OCI-LY7 (cell line): ENCODE results near the gene SERPINA1. TPM values are rescaled to one million over a fixed set of nuclear protein-coding genes. Genes with fewer than 3 reads are reported as not detected.

Source experiments
- BruUV-seq: library from RNA; stranded (reverse); fragments of 400-500 nt; replicated peaks from 2 replicates; lab custom pipeline; 2021; lab: Mats Ljungman, UMichigan
- CTCF ChIA-PET: fragments of 300-600 bp; sonication (Branson Sonifier 250); formaldehyde crosslinking; loops from one replicate; lab custom pipeline; 2022; ENCODE audit warnings: antibody characterized with exemption; ENCODE audit not compliant: unreplicated experiment; lab: Charles Lee
- POLR2A ChIA-PET: fragments of 300-600 bp; sonication (Branson Sonifier 250); formaldehyde crosslinking; loops from one replicate; lab custom pipeline; 2022; ENCODE audit warnings: antibody characterized with exemption; lab: Charles Lee
- DNase-seq: peaks from one replicate; pipeline ENCODE4 v3.0.0-alpha.2; 2015; ENCODE audit warnings: low spot score
- H2AFZ ChIP-seq: fragments of 200-600 bp; sonication (generic), shearing (Covaris generic); 2 replicates; pipeline ENCODE4 v1.6.1; 2014; ENCODE audit warnings: mild to moderate bottlenecking, antibody characterized with exemption, low read length, moderate library complexity
- H3K27ac ChIP-seq: fragments of 200-600 bp; sonication (generic); 2 replicates; pipeline ENCODE4 v1.5.1; 2014; ENCODE audit warnings: mixed run types, low read depth, mild to moderate bottlenecking, moderate library complexity, low read length, inconsistent platforms; ENCODE audit not compliant: poor library complexity, severe bottlenecking
- H3K36me3 ChIP-seq: fragments of 200-600 bp; sonication (generic); 2 replicates; pipeline ENCODE4 v1.6.1; 2014; ENCODE audit warnings: mild to moderate bottlenecking, antibody characterized with exemption, low read length, moderate library complexity, mixed read lengths; ENCODE audit not compliant: insufficient read depth
- H3K4me1 ChIP-seq: fragments of 200-600 bp; sonication (generic); 2 replicates; pipeline ENCODE4 v1.5.1; 2014; ENCODE audit warnings: mild to moderate bottlenecking, low read length; ENCODE audit not compliant: insufficient read depth, poor library complexity, severe bottlenecking
- H3K4me2 ChIP-seq: fragments of 200-600 bp; sonication (generic); 2 replicates; pipeline ENCODE4 v1.6.1; 2014; ENCODE audit warnings: mild to moderate bottlenecking, low read length
- H3K4me3 ChIP-seq: fragments of 200-600 bp; sonication (generic); 2 replicates; pipeline ENCODE4 v1.5.1; 2014; ENCODE audit warnings: mild to moderate bottlenecking, low read depth, low read length; ENCODE audit not compliant: poor library complexity, severe bottlenecking
- H3K79me2 ChIP-seq: fragments of 200-600 bp; sonication (generic); 2 replicates; pipeline ENCODE4 v1.6.1; 2016; ENCODE audit warnings: low read depth, mild to moderate bottlenecking, low read length, moderate library complexity, mixed read lengths; ENCODE audit not compliant: insufficient read depth
- H3K9me2 ChIP-seq: fragments of 200-600 bp; sonication (generic); 2 replicates; pipeline ENCODE4 v1.6.1; 2016; ENCODE audit warnings: mild to moderate bottlenecking, low read length, mixed read lengths; ENCODE audit not compliant: insufficient read depth
- H3K9me3 ChIP-seq: fragments of 200-600 bp; sonication (generic); 2 replicates; pipeline ENCODE4 v1.6.1; 2014; ENCODE audit warnings: mild to moderate bottlenecking, mixed run types, low read length, mixed read lengths
- H4K20me1 ChIP-seq: fragments of 200-600 bp; sonication (generic); 2 replicates; pipeline ENCODE4 v1.6.1; 2014; ENCODE audit warnings: mild to moderate bottlenecking, antibody characterized with exemption, low read length, moderate library complexity, mixed read lengths; ENCODE audit not compliant: insufficient read depth
- CTCF ChIP-seq: fragments of 200-600 bp; sonication (generic); conservative IDR thresholded peaks from 2 replicates; pipeline ENCODE4 v1.5.1; 2014; ENCODE audit warnings: mild to moderate bottlenecking, antibody characterized with exemption, low read length, moderate library complexity, mixed read lengths
- EZH2phosphoT487 ChIP-seq: fragments of 200-600 bp; sonication (generic); IDR thresholded peaks from 2 replicates; pipeline ENCODE4 v1.6.1; 2018; ENCODE audit warnings: low read depth, borderline replicate concordance, mild to moderate bottlenecking, mixed run types, antibody characterized with exemption, low read length, moderate library complexity, mixed read lengths
- intact Hi-C: fragments of 100-400 bp; cut with micrococcal nuclease; formaldehyde crosslinking; loops from one replicate; pipeline ENCODE4 v1.10.0; 2022; ENCODE audit not compliant: unreplicated experiment
- total RNA-seq, 2 experiments: library from RNA; depleted of rRNA in 1 of 2; stranded (reverse); fragments of >200 nt in 1 of 2; shearing (Covaris generic) in 1 of 2; gene quantifications; 2 replicates each; pipeline ENCODE4 v1.2.3, GENCODE V29; 2014 to 2022

SERPINA1 gene
- total RNA-seq, 2 experiments from 2014 or later: not detected

- TF ChIP-seq EZH2phosphoT487 (no peak), CTCF (no peak)
- no peak overlapping the region for H3K4me3 ChIP-seq
- H3K36me3 ChIP-seq: no peaks in the 10 kb centered on the region
- no peaks in the 10 kb centered on the region for H3K4me1 ChIP-seq
- no peaks in the 10 kb centered on the region for H3K9me2 ChIP-seq
- no peak overlapping the region for H3K27ac ChIP-seq
- H4K20me1 ChIP-seq: no peaks in the 10 kb centered on the region
- ChIA-PET CTCF (no interaction called here), POLR2A (no interaction called here)
- no peak for DNase-seq
- no peak overlapping the region for H2AFZ ChIP-seq
- intact Hi-C loops: no loop called here
- H3K79me2 ChIP-seq: no peaks in the 10 kb centered on the region
- no peaks in the 10 kb centered on the region for H3K9me3 ChIP-seq
- no peak overlapping the region for H3K4me2 ChIP-seq
- no TSS peak for BruUV-seq
Observed at GRCh38 chr14:94385553-94386057, 2.8 kb downstream of the SERPINA1 start.

- no peak for DNase-seq
- CTCF ChIA-PET: no interaction called here
Observed at GRCh38 chr14:94384342-94384741, 4.1 kb downstream of the SERPINA1 start.

More at GRCh38 chr14:94384342-94384741, 4.1 kb downstream of the SERPINA1 start:
- no peaks in the 10 kb centered on the region for H3K9me3 ChIP-seq
- no peaks in the 10 kb centered on the region for H3K36me3 ChIP-seq
- H2AFZ ChIP-seq: no peak overlapping the region
- H4K20me1 ChIP-seq: no peaks in the 10 kb centered on the region
- intact Hi-C loops: no loop called here
- no peak overlapping the region for H3K4me3 ChIP-seq
- no TSS peak for BruUV-seq
- H3K79me2 ChIP-seq: no peaks in the 10 kb centered on the region
- H3K9me2 ChIP-seq: no peaks in the 10 kb centered on the region
- POLR2A ChIA-PET: interaction anchor here (0.5 kb wide), 1 partner anchor 1182 kb away, joined by 5 read pairs; no protein-coding TSS in a partner anchor
- no peak overlapping the region for H3K27ac ChIP-seq
- TF ChIP-seq EZH2phosphoT487 (no peak), CTCF (no peak)
- H3K4me2 ChIP-seq: no peak overlapping the region
- no peaks in the 10 kb centered on the region for H3K4me1 ChIP-seq
